PFSK-1 (cell line): ENCODE measurements around the gene MOV10L1.

Source experiments
- FOXP2 ChIP-seq: optimal IDR thresholded peaks from 2 replicates; pipeline ENCODE3; 2011; ENCODE audit warnings: borderline replicate concordance, control low read depth, inconsistent platforms; ENCODE audit not compliant: insufficient read depth; ENCODE audit errors: extremely low read length, extremely low read depth
- POLR2AphosphoS5 ChIP-seq: IDR thresholded peaks from 2 replicates; pipeline ENCODE4 v1.6.1; 2012; ENCODE audit warnings: low read depth, mild to moderate bottlenecking, control low read depth, low read length, moderate library complexity
- REST ChIP-seq, 2 experiments: IDR thresholded peaks; 2 replicates each; pipeline versions ENCODE4 v1.6.1 to v1.8.0; 2011 to 2012; ENCODE audit warnings: low read depth in 2 of 2, low read length in 2 of 2, control low read depth in 1 of 2, inconsistent platforms in 1 of 2, mild to moderate bottlenecking in 1 of 2, moderate library complexity in 1 of 2; ENCODE audit not compliant: insufficient read depth in 1 of 2
- SIN3A ChIP-seq: IDR thresholded peaks from 2 replicates; pipeline ENCODE4 v1.6.1; 2012; ENCODE audit warnings: mild to moderate bottlenecking, low read length, moderate library complexity, borderline replicate concordance; ENCODE audit not compliant: insufficient read depth
- TAF1 ChIP-seq: IDR thresholded peaks from 2 replicates; pipeline ENCODE4 v1.6.1; 2012; ENCODE audit warnings: low read length, control low read depth, borderline replicate concordance; ENCODE audit not compliant: insufficient read depth

Gene MOV10L1

GRCh38 chr22:50145721-50146438 is 56.1 kb downstream of the MOV10L1 start:
- no peak for TF ChIP-seq POLR2AphosphoS5
- no peak for TF ChIP-seq SIN3A
- no peak for TF ChIP-seq TAF1
- TF ChIP-seq REST (IDR thresholded peaks at IDR 0.05; ENCODE audit: insufficient read depth in 1 of 2, low read depth in 2 of 2, low read length in 2 of 2): no peak

- no peak for TF ChIP-seq REST (IDR thresholded peaks at IDR 0.05; ENCODE audit: insufficient read depth in 1 of 2, low read depth in 2 of 2, low read length in 2 of 2)
- no peak for TF ChIP-seq POLR2AphosphoS5
Observed at GRCh38 chr22:50146439-50147238, 56.8 kb downstream of the MOV10L1 start.

DNA sequence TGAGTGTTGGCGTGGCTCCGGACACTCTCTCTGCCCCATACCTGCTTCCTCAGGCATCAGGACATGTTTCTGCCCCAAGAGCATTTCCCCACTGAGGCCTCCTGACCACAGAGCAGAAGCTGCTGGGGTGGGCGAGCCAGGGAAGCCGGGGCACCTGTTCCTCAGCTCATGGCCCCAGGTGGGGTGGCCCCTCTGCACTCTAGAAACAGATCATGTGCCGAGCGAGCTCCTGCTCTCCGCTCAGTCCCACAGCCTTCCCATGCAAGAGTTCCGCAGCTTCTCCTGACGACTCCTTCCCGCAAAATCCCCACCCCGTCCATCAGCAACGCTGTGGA is 58.3 kb downstream of the MOV10L1 start:
- TF ChIP-seq SIN3A: no peak

DNA sequence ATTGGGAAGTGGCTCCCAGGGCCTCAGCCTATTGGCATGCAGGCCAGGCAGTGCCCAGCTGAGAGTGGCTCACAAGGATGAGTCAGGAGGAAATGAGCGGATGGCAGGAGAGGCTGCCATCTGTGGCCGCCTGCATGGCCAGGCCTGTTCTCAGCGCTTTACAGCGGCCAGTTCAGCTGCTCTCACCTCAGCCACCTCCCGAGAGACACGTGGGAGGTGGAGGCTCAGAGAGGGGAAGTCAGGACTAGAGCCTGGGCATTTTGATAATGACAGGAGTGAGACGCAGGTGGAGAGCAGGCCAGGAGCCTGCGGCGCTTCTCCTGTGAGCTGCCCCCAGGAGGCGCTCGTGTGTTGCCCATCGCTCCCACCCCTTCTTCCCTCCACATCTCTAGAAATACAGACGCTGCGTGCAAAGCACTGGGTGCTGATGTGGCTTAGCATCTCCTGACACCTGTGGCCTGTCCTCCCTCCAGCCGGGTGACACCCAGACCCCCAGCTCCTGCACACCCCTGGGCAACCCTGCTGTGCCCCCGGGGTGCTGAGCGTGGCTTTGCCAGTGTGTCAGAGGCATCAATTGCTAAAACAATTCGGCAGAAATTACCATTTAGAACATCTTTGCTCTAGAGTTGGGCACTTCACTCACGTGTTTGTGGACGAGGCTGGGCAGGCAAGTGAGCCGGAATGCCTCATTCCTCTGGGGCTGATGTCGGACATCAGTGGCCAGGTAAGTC is 59.4 kb downstream of the MOV10L1 start:
- TF ChIP-seq TAF1 (no peak), FOXP2 (no peak), POLR2AphosphoS5 (no peak), SIN3A (no peak), REST (IDR thresholded peaks at IDR 0.05; ENCODE audit: insufficient read depth in 1 of 2, low read depth in 2 of 2, low read length in 2 of 2) (no peak)

GRCh38 chr22:50150161-50151129 is 60.6 kb downstream of the MOV10L1 start:
- no peak for TF ChIP-seq SIN3A
- no peak for TF ChIP-seq TAF1
- TF ChIP-seq FOXP2: no peak
- TF ChIP-seq POLR2AphosphoS5: no peak
- no peak for TF ChIP-seq REST (IDR thresholded peaks at IDR 0.05; ENCODE audit: insufficient read depth in 1 of 2, low read depth in 2 of 2, low read length in 2 of 2)
